Mucosa of descending colon (tissue), 3 donors: ENCODE data around the gene TRIM14. TPM values are rescaled to one million over a fixed set of nuclear protein-coding genes. Genes with fewer than 3 reads are reported as not detected.
"Not testable (repeated sequence)": the region's sequence is repeated elsewhere in the genome, so short reads cannot be mapped to it uniquely, and the experiment has no call there.

Experiments used
- ATAC-seq: fragments of 200-7000 bp; cut with Tn5 transposase; one replicate; pipeline ENCODE4 v1.9.1; 2020; ENCODE audit warnings: mild to moderate bottlenecking, moderate library complexity
- DNase-seq, 3 donors: peaks; one replicate each; pipeline ENCODE4 v3.0.0-alpha.2; 2020
- H3K36me3 ChIP-seq: fragments of 200-600 bp; one replicate; pipeline ENCODE4 v1.8.0; 2021; ENCODE audit warnings: low read depth, mild to moderate bottlenecking
- H3K4me1 ChIP-seq: fragments of 200-600 bp; one replicate; pipeline ENCODE4 v1.8.0; 2021; ENCODE audit warnings: low read depth, mild to moderate bottlenecking
- H3K4me3 ChIP-seq: fragments of 200-600 bp; one replicate; pipeline ENCODE4 v1.8.0; 2021; ENCODE audit warnings: mild to moderate bottlenecking
- H3K9me3 ChIP-seq: fragments of 200-600 bp; one replicate; pipeline ENCODE4 v1.8.0; 2021; ENCODE audit warnings: mild to moderate bottlenecking
- CTCF ChIP-seq: fragments of 200-600 bp; IDR thresholded peaks from one replicate; pipeline ENCODE4 v1.8.0; 2022; ENCODE audit warnings: antibody characterized with exemption, mild to moderate bottlenecking
- intact Hi-C, 2 donors: fragments of 100-400 bp; cut with DNase I in 1 of 2; cut with micrococcal nuclease in 1 of 2; formaldehyde crosslinking; loops; one replicate each; pipeline versions ENCODE4 v1.11.0 to v1.11.1; 2022; cut with DNase I, micrococcal nuclease
- total RNA-seq, 3 donors: library from RNA; stranded (reverse); fragmentation: NEBNext Ultra II Directional in 2 of 3; extraction: Animal tissue kit (Norgen Biotek cat#: 25700) in 2 of 3; gene quantifications; one replicate each; pipeline versions ENCODE4 v1.2.1 to v1.2.4, GENCODE V29; 2021 to 2023
- donor health status: DM: no; HTN: no; CAD: no; lungs with moderate emphysema.
- donor health status: DM: no; HTN: no; CAD: no.
- donor health status: DM: no; HTN: yes; CAD: no.

Gene TRIM14
- total RNA-seq, 3 donors from 2014 or later: 44.9 to 67.2 (median 55.6) TPM

GRCh38 chr9:98120476-98120875 lies 1.5 kb upstream of the TRIM14 start:
- no peak for TF ChIP-seq CTCF
- H3K4me1 ChIP-seq: peaks cover 26% of the 10 kb centered on the region
- H3K4me3 ChIP-seq: no peak overlapping the region
- DNase-seq: peak in 2 of 3 donors; percentile 53 to 69
- intact Hi-C loops: no loop called here
- peak; percentile 64 for ATAC-seq
- no peaks in the 10 kb centered on the region for H3K9me3 ChIP-seq
- peaks cover 6% of the 10 kb centered on the region for H3K36me3 ChIP-seq

GRCh38 chr9:98117984-98118639 lies 910 bp downstream of the TRIM14 start:
- ATAC-seq: peak; percentile 84
- intact Hi-C loops: no loop called here

GRCh38 chr9:98117097-98117496 lies 1.9 kb downstream of the TRIM14 start:
- H3K4me3 ChIP-seq, H3K9me3 ChIP-seq, ATAC-seq, intact Hi-C loops, H3K36me3 ChIP-seq: not testable (repeated sequence)
- DNase-seq: peak in 1 of 3 donors; percentile 31
- peaks cover 26% of the 10 kb centered on the region for H3K4me1 ChIP-seq

More at GRCh38 chr9:98117984-98118639, 910 bp downstream of the TRIM14 start:
- Histone ChIP-seq H3K36me3 (peaks cover 6% of the 10 kb centered on the region), H3K4me3 (peak overlapping the region; percentile 61), H3K9me3 (no peaks in the 10 kb centered on the region), H3K4me1 (peaks cover 26% of the 10 kb centered on the region)
- DNase-seq: peak; percentile 78 to 85 (median 82)
- no peak for TF ChIP-seq CTCF

- Histone ChIP-seq H3K36me3 (no peaks in the 10 kb centered on the region), H3K4me3 (no peak overlapping the region), H3K4me1 (peaks cover 7% of the 10 kb centered on the region), H3K9me3 (no peaks in the 10 kb centered on the region)
- DNase-seq (peak in 1 of 3 donors; percentile 38), ATAC-seq (peak; percentile 49)
- intact Hi-C loops: no loop called here
- TF ChIP-seq CTCF: no peak
Measured at GRCh38 chr9:98109052-98109451, 10.0 kb downstream of the TRIM14 start.

- H3K36me3 ChIP-seq: no peaks in the 10 kb centered on the region
Measured at GRCh38 chr9:98108531-98109031, 10.4 kb downstream of the TRIM14 start.

More at GRCh38 chr9:98108531-98109031, 10.4 kb downstream of the TRIM14 start:
- Histone ChIP-seq H3K4me1 (peaks cover 7% of the 10 kb centered on the region), H3K4me3 (no peak overlapping the region), H3K9me3 (no peaks in the 10 kb centered on the region)
- intact Hi-C loops: no loop called here
- DNase-seq (peak in 1 of 3 donors; percentile 27), ATAC-seq (peak; percentile 74)
- TF ChIP-seq CTCF: no peak
